SU-DHL-6 (cell line): Measurements from ENCODE around the gene TMEM178B.
"Not testable (repeated sequence)": the region's sequence is repeated elsewhere in the genome, so short reads cannot be mapped to it uniquely, and the experiment has no call there.

Experiments used
- H2AFZ ChIP-seq: fragments of 200-600 bp; sonication (generic); 2 replicates; pipeline ENCODE4 v1.6.1; 2014; ENCODE audit warnings: low read depth, mild to moderate bottlenecking, moderate library complexity, mixed read lengths, antibody characterized with exemption, low read length; ENCODE audit not compliant: severe bottlenecking
- H3F3A ChIP-seq: fragments of 200-600 bp; shearing (Covaris generic); 2 replicates; pipeline ENCODE4 v1.6.0; 2016; ENCODE audit warnings: antibody characterized with exemption, mild to moderate bottlenecking; ENCODE audit not compliant: insufficient read depth
- H3K27ac ChIP-seq: fragments of 200-600 bp; sonication (generic); 2 replicates; pipeline ENCODE4 v1.5.1; 2016; ENCODE audit warnings: low read depth, mild to moderate bottlenecking, low read length, moderate library complexity, mixed read lengths
- H3K27me3 ChIP-seq: fragments of 200-600 bp; sonication (generic), shearing (Covaris generic); 2 replicates; pipeline ENCODE4 v1.6.0; 2014; ENCODE audit warnings: mild to moderate bottlenecking, low read length
- H3K36me3 ChIP-seq: fragments of 200-600 bp; sonication (generic); 2 replicates; pipeline ENCODE4 v1.6.1; 2014; ENCODE audit warnings: mild to moderate bottlenecking, low read length, mixed read lengths
- H3K4me2 ChIP-seq: fragments of 300-600, 200-600 bp; shearing (Covaris generic), sonication (generic); 2 replicates; pipeline ENCODE4 v1.6.0; 2014; ENCODE audit warnings: low read length, low read depth, mild to moderate bottlenecking; ENCODE audit not compliant: poor library complexity, severe bottlenecking
- H3K4me3 ChIP-seq: fragments of 200-600 bp; sonication (generic); 2 replicates; pipeline ENCODE4 v1.5.1; 2014; ENCODE audit warnings: antibody characterized with exemption, low read length, mild to moderate bottlenecking, mixed read lengths; ENCODE audit not compliant: insufficient read depth, poor library complexity, severe bottlenecking
- H3K79me2 ChIP-seq: fragments of 200-600 bp; sonication (generic); 2 replicates; pipeline ENCODE4 v1.6.1; 2014; ENCODE audit warnings: mild to moderate bottlenecking, low read length, moderate library complexity; ENCODE audit not compliant: insufficient read depth
- H3K9ac ChIP-seq: fragments of 200-600 bp; sonication (generic); 2 replicates; pipeline ENCODE4 v1.7.0; 2014; ENCODE audit warnings: mild to moderate bottlenecking, low read length
- H3K9me2 ChIP-seq: fragments of 200-600 bp; sonication (generic); replicated peaks from 2 replicates; pipeline ENCODE4 v1.6.1; 2014; ENCODE audit warnings: low read length; ENCODE audit not compliant: insufficient read depth
- H3K9me3 ChIP-seq: fragments of 200-600 bp; sonication (generic); 2 replicates; pipeline ENCODE4 v1.6.1; 2014; ENCODE audit warnings: low read length, mixed read lengths; ENCODE audit not compliant: insufficient read depth
- H4K20me1 ChIP-seq: fragments of 200-600 bp; sonication (generic); 2 replicates; pipeline ENCODE4 v1.6.1; 2014; ENCODE audit warnings: low read depth, mild to moderate bottlenecking, antibody characterized with exemption, low read length, moderate library complexity, mixed read lengths
- CTCF ChIP-seq: fragments of 200-600 bp; sonication (generic); IDR thresholded peaks from one replicate; pipeline ENCODE4 v1.5.1; 2017; ENCODE audit warnings: antibody characterized with exemption, mild to moderate bottlenecking, low read length, moderate library complexity; ENCODE audit not compliant: insufficient read depth, poor library complexity, severe bottlenecking
- EZH2phosphoT487 ChIP-seq: fragments of 200-600 bp; sonication (generic), shearing (Covaris generic); conservative IDR thresholded peaks from 2 replicates; pipeline ENCODE4 v1.6.1; 2018; ENCODE audit warnings: mild to moderate bottlenecking, antibody characterized with exemption, low read length, moderate library complexity, mixed read lengths

TMEM178B gene

DNA sequence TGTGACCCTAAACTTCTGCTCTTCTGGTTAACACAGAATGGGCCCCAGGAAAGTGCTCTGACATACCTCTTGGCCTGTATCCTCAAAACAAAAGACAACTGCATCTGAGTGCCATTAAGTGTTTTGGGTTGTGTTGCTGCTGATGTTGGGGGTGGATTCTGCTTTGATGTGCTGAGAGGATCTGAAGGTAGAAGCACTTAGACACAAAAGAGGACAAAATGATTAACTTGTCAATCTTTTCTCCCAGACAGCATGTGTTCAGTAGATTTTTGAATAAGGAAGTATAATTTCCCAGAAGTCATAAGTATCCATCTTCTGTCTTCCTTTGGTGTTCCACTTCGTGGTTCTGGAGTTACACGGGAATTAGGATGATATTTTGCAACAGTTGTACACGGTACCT lies 16.1 kb upstream of the TMEM178B start:
- Histone ChIP-seq H3K9me2 (no peaks in the 10 kb centered on the region), H3K9ac (no peak overlapping the region), H3K36me3 (no peaks in the 10 kb centered on the region), H3K27me3 (no peaks in the 10 kb centered on the region), H3K4me2 (no peak overlapping the region), H3F3A (no peaks in the 10 kb centered on the region), H3K27ac (no peak overlapping the region), H3K4me3 (no peak overlapping the region), H3K79me2 (no peaks in the 10 kb centered on the region), H3K9me3 (no peaks in the 10 kb centered on the region), H4K20me1 (no peaks in the 10 kb centered on the region), H2AFZ (no peak overlapping the region)
- no peak for TF ChIP-seq EZH2phosphoT487
- no peak for TF ChIP-seq CTCF

DNA sequence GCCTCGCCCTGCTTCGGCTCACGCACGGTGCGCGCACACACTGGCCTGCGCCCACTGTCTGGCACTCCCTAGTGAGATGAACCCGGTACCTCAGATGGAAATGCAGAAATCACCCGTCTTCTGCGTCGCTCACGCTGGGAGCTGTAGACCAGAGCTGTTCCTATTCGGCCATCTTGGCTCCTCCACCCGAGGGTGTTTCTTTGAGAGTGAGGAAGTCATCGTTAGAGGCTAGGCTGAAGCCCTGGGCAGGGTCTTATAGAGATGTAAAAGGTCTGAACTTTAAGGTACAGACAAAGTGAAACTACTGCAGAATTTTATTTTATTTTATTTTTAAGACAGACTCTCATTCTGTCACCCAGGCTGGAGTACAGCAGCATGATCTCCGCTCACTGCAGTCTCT lies 6.0 kb upstream of the TMEM178B start:
- not testable (repeated sequence) for H4K20me1 ChIP-seq, H3K9me3 ChIP-seq, H3K4me2 ChIP-seq, H3K9ac ChIP-seq, H2AFZ ChIP-seq, H3K27me3 ChIP-seq, H3K36me3 ChIP-seq, H3K27ac ChIP-seq, H3F3A ChIP-seq, H3K79me2 ChIP-seq, H3K9me2 ChIP-seq, H3K4me3 ChIP-seq

- no peak overlapping the region for H3K4me3 ChIP-seq
These were observed 2.5 kb upstream of the TMEM178B start for GRCh38 chr7:141071260-141071854.

More at GRCh38 chr7:141071260-141071854, 2.5 kb upstream of the TMEM178B start:
- Histone ChIP-seq H3K9me3 (no peaks in the 10 kb centered on the region), H3K79me2 (no peaks in the 10 kb centered on the region), H2AFZ (no peak overlapping the region), H4K20me1 (no peaks in the 10 kb centered on the region), H3F3A (no peaks in the 10 kb centered on the region), H3K4me2 (no peak overlapping the region), H3K27ac (no peak overlapping the region), H3K27me3 (no peaks in the 10 kb centered on the region), H3K9me2 (no peaks in the 10 kb centered on the region), H3K9ac (no peak overlapping the region), H3K36me3 (no peaks in the 10 kb centered on the region)
- no peak for TF ChIP-seq EZH2phosphoT487
- TF ChIP-seq CTCF: peak; percentile 10
